Endometrial microvascular endothelial cells (primary cell): ENCODE measurements around the gene SSTR5. TPM values are rescaled to one million over a fixed set of nuclear protein-coding genes. Genes with fewer than 3 reads are reported as not detected.

ENCODE experiments used
- in situ Hi-C: cut with HindIII; loops from 2 replicates; pipeline ENCODE4 v1.10.0; 2017; ENCODE audit warnings: low sequenced_read_pairs, low pct_unique_long_range_greater_than_20kb; ENCODE audit errors: inconsistent ontology term
- total RNA-seq: library from RNA; depleted of rRNA; stranded (reverse); fragments of >200 nt; gene quantifications from one replicate; pipeline ENCODE4 v1.2.3, GENCODE V29; 2015; ENCODE audit errors: inconsistent ontology term

The SSTR5 gene
- total RNA-seq, 1 donor from 2014 or later = not detected

GRCh38 chr16:1068451-1068850, 4.1 kb upstream of the SSTR5 start:
- in situ Hi-C loops = no loop called here

DNA sequence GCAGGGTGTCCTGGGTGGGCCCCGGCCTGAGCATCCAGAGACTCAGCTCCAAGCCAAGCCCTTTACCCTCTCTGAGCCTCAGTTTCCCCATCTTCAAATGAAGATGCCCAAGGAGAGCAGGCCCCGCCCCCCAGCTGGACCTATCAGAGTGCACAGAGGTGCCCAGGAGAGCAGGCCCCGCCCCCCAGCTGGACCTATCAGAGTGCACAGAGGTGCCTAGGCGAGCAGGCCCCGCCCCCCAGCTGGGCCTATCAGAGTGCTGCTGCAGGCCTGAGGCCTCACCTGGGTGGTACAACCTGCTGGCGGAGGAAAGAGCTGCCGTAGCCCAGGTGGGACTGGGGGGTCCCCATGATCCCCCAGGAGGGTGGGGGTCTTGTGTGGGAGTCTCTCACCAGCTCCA, 3.4 kb upstream of the SSTR5 start:
- in situ Hi-C loops = no loop called here

- in situ Hi-C loops = no loop called here
Observed at GRCh38 chr16:1070084-1070863, 2.3 kb upstream of the SSTR5 start.

DNA sequence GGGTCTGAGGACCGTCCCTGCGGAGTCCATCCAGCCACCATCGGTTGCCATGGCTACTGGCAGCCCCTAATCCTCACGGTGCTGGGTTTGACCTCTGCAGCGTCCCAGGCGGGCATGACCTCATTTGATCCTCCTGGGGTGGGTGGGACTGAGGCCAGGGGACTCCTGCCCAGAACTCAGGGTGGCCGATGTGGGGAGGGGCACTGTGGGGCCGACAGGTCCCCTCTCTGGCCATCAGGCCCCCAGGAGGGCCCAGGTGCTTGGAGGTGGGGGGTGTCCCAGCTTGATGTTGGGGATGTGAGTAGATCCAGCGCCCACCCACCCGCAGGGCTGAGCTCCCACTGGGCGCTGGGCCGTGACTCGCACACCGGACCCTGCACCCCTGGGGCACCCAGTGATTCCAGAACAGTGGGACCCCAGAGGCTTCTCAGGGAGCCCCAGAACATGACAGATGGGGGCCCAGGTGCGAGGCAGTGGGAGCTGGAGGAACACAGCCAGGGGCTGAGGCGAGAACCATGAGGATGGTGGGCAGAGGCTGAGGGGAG, 1.6 kb upstream of the SSTR5 start:
- in situ Hi-C loops = no loop called here

- in situ Hi-C loops = no loop called here
Observed at GRCh38 chr16:1071561-1072225, 854 bp upstream of the SSTR5 start.

GRCh38 chr16:1073262-1073558, 663 bp downstream of the SSTR5 start:
- in situ Hi-C loops = no loop called here

DNA sequence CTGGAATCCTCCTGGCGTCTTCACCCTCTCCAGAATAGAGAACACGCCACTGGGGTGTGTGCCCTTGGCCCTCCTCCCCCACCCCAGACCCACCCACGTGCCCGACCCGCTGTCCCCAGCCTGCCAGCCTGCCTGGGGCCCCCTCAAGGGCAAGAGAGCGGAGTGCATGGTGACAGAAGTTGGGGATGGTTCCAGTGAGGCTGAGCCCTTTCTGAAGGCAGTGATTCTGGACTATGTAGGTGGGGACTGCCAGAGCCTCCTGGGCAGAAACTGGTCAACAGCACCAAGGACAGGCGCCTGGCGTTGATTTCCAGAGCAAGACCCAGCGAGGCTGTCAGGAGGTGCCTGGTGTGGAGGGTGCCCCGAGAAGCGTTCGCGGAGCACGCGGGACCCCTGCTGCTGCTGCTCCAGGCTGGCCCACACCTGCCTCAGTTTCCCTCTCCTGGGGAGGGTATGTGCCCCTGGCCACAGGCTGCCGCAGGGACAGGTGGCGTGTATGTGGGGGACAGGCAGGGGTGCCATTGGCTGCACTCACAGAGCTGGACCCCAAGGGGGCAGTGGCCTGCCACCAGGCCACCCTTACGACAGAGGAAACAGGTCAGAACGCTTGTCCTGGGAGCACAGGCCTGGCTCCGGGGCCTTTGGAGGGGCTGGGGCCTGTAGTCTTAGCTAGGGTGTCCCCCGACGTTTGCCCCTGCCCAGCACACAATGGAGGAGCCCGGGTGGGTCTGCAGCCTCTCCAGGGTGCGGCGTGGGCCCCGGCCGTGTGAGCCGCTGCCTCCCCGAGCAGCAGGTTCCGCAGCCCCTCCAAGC, 1.2 kb downstream of the SSTR5 start:
- in situ Hi-C loops = no loop called here

- in situ Hi-C loops = no loop called here
Observed at GRCh38 chr16:1074379-1074649, 1.8 kb downstream of the SSTR5 start.

DNA sequence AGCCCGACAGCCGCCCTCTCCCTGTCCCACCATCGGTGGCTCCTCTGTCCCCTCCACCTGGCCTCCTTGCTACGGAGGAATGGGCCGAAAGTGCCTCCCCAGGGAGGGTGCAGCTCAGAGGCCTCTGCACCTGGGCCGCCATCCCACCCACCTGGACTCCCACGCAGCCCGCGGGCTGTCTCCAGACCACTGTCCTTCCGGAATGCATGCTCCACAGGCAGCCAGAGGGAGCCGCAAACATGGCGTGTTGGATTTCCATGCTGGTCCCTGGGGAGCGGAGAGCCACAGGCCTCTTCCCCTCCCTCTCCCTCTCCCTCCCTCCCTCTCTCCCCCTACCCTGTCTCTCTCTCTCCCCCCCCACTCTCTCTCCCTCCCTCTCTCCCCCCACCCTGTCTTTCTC, 3.0 kb downstream of the SSTR5 start:
- in situ Hi-C loops = no loop called here

DNA sequence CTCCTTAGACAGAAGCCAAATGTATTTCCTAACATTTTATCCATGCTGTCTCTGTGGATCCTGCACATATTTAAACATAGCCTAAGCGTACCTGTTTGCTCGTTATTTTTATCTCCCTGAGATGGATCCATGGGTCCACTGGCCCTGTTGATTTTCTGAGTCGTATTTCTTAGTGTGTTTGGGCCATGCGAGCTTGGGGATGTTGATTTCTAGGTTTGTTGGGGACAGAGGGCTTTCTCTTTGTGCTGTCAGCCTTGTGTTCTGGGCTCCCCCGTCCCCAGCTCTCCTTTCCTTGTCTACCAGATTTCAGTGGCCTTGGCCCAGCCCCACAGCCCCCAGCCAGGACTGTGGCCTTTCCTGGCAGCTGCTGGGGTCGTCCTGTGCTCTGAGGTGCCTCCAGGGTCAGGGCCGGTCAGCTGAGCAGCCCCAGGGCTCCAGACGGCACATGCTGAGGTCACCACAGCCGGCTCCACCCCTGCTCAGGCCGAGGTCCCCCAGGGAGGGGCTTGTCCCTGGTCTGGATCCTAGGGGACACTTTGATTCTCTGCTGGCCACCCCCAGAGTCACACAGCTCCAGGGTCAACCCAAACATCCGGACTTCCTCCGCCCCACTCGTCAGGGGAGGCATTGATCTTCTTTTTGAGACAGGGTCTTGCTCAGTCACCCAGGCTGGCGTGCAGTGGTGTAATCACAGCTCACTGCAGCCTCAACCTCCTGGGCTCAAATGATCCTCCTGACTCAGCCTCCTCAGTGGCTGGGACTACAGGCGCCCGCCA, 4.4 kb downstream of the SSTR5 start:
- in situ Hi-C loops = no loop called here

DNA sequence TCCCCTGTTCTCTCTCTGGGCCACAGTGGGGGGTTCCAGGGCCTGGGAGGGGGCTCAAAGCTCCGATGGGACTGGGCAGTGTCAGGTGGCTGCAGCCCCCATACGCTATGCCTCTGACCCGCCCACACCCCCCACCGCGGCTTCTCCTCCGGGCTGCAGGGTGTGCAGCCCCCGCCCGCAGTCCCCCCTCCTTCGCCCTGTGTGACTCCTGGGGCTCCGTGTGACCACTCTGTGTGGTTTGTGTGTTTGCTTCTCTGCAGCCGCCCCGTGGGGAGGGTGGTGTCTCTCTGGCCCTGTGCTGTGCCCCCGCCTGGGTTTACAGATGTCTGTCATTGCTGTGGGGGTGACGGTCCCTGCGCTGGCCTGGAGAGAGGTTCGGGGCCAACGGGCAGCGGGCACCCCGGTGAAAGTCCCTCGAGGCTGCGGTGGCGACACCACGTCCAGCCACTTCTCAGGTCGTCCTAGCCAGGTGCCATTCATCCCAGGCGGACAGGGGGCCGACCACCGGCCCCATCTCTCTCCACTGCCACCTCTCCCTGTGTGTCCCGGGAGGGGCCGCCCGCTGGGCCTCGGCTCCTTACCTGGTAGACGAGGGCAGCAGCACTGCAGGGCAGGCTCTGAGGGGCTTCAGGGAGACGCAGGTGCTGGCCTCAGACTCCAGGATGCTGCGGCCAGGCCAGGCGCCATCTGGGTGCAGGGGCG, 5.5 kb downstream of the SSTR5 start:
- in situ Hi-C loops = no loop called here

DNA sequence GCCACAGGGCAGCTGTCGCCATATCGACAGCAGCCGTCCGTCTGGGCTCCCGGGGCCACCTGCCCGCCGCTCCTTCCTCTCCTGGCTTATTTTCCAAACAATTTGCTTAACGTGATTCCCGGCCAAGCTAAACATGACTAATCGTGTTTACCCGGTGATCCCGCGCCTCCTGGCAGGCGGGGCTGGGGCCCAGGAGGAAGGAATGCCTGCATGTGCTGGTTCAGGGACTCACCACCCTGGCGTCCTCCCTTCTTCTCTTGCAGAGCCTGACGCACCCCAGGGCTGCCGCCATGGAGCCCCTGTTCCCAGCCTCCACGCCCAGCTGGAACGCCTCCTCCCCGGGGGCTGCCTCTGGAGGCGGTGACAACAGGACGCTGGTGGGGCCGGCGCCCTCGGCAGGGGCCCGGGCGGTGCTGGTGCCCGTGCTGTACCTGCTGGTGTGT, 6.1 kb downstream of the SSTR5 start:
- in situ Hi-C loops = no loop called here

- in situ Hi-C loops = no loop called here
Observed at GRCh38 chr16:1079341-1079740, 6.8 kb downstream of the SSTR5 start.

GRCh38 chr16:1079786-1080525, 7.4 kb downstream of the SSTR5 start:
- in situ Hi-C loops = no loop called here

GRCh38 chr16:1080801-1081733, 8.5 kb downstream of the SSTR5 start:
- in situ Hi-C loops = no loop called here

- in situ Hi-C loops = no loop called here
Observed at GRCh38 chr16:1081734-1082265, 9.3 kb downstream of the SSTR5 start.
